Fibroblast of lung (primary cell): ENCODE results near the gene UGT1A10. TPM values are rescaled to one million over a fixed set of nuclear protein-coding genes. Genes with fewer than 3 reads are reported as not detected.

Experiments
- DNase-seq, 2 donors: peaks; one replicate each; pipeline versions ENCODE4 v3.0.0 to v3.0.0-alpha.2; 2010; ENCODE audit warnings: low read depth in 2 of 2
- H2AFZ ChIP-seq: 2 replicates; pipeline ENCODE4 v1.5.1; 2012; ENCODE audit warnings: low read length, control low read depth, inconsistent platforms
- H3K27ac ChIP-seq: 2 replicates; pipeline ENCODE4 v1.5.1; 2011; ENCODE audit warnings: low read length, control low read depth; ENCODE audit not compliant: insufficient read depth
- H3K27me3 ChIP-seq: 2 replicates; pipeline ENCODE4 v1.5.1; 2011; ENCODE audit warnings: mild to moderate bottlenecking, low read length; ENCODE audit not compliant: control insufficient read depth, insufficient read depth
- H3K36me3 ChIP-seq: 2 replicates; pipeline ENCODE4 v1.5.1; 2011; ENCODE audit warnings: low read length; ENCODE audit not compliant: control insufficient read depth, insufficient read depth
- H3K4me1 ChIP-seq: 2 replicates; pipeline ENCODE4 v1.5.1; 2011; ENCODE audit warnings: low read length; ENCODE audit not compliant: control insufficient read depth, insufficient read depth; ENCODE audit errors: extremely low read depth
- H3K4me2 ChIP-seq: 2 replicates; pipeline ENCODE4 v1.5.1; 2011; ENCODE audit warnings: low read length, control low read depth; ENCODE audit not compliant: insufficient read depth; ENCODE audit errors: extremely low read depth
- H3K4me3 ChIP-seq, 4 experiments: fragments of 200-600 bp in 1 of 4; sonication (generic) in 1 of 4; replicated peaks in 1 of 4; 2 replicates each; pipeline ENCODE4 v1.5.1; 2011 to 2016; ENCODE audit warnings: low read length in 4 of 4, low read depth in 3 of 4, mild to moderate bottlenecking in 3 of 4, control low read depth in 2 of 4, inconsistent platforms in 1 of 4, mixed read lengths in 1 of 4; ENCODE audit not compliant: insufficient read depth in 1 of 4; ENCODE audit errors: control extremely low read depth in 1 of 4
- H3K79me2 ChIP-seq: 2 replicates; pipeline ENCODE4 v1.5.1; 2012; ENCODE audit warnings: mild to moderate bottlenecking, low read length, inconsistent platforms; ENCODE audit not compliant: control insufficient read depth, insufficient read depth
- H3K9ac ChIP-seq: 2 replicates; pipeline ENCODE4 v1.5.1; 2011; ENCODE audit warnings: mild to moderate bottlenecking, low read length, control low read depth; ENCODE audit not compliant: insufficient read depth
- H3K9me3 ChIP-seq: 2 replicates; pipeline ENCODE4 v1.5.1; 2012; ENCODE audit warnings: low read depth, low read length; ENCODE audit not compliant: control insufficient read depth, insufficient read depth
- H4K20me1 ChIP-seq: 2 replicates; pipeline ENCODE4 v1.5.1; 2011; ENCODE audit warnings: low read length; ENCODE audit not compliant: control insufficient read depth, insufficient read depth; ENCODE audit errors: extremely low read depth
- EZH2 ChIP-seq: IDR thresholded peaks from 2 replicates; pipeline ENCODE4 v1.5.1; 2012; ENCODE audit warnings: low read length, control low read depth, mild to moderate bottlenecking; ENCODE audit errors: missing control alignments
- polyA plus RNA-seq, 2 donors: library from polyadenylated mRNA; depleted of rRNA in 1 of 2; stranded (reverse) in 1 of 2; unstranded in 1 of 2; fragments of >200 nt; gene quantifications; 2 replicates each; pipeline ENCODE4 v1.2.1, GENCODE V29; 2011 to 2012; ENCODE audit warnings: missing spikeins in 1 of 2
- total RNA-seq: library from RNA; depleted of rRNA; stranded (reverse); fragments of >200 nt; gene quantifications from 2 replicates; pipeline ENCODE4 v1.2.1, GENCODE V29; 2014
- TF ChIP-seq, protein P1 (sequence below), 2 donors: IDR thresholded peaks in 1 of 2; conservative IDR thresholded peaks in 1 of 2; 1 replicate in 1 of 2; 2 replicates in 1 of 2; pipeline ENCODE4 v1.5.1; 2011 to 2012; ENCODE audit warnings: low read length in 2 of 2, control low read depth in 1 of 2, inconsistent platforms in 1 of 2, low read depth in 1 of 2, mild to moderate bottlenecking in 1 of 2

UGT1A10 gene
- total and polyA plus RNA-seq, 2 donors (not counting 1 experiment from before 2014, with no cell fraction given), result not detected

DNA sequence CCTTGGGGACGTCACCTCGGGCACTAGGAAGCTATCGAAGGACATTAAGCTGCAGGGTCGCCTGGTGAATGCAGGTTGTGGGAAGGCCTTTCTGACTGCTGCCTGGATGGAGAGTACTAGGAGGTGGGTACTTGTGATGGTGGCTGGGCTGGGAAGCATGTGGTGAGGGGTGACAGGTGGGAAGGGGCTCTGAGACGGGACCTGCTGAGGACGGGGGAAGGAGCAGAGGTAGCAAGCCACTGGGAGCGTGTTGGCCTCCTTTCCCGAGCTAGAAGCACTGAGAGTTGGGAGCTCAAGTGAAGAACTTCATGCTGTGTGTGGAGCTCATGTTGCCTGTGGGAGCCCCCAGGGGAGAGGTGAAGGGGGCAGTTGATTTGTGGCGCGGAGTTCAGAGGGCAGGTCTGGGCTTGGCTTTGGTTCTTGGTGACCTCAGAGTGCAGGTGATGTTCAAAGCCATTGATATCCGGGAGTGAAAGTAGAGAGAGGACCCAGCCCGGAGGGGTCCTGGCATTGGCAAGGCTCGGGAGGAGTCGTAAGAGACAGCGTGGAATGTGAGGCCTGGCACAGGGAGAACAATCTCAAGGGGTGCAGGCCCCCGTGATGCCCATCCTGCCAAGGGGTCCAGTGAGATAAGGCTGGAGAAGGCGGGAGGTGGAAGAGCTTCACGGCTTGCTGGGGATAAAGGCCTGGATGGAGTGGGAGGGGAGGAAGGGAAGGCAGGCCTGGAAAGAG lies 155.1 kb downstream of the UGT1A10 start:
- no peak for DNase-seq
- H3K36me3 ChIP-seq, result no peaks in the 10 kb centered on the region
- no peaks in the 10 kb centered on the region for H3K4me1 ChIP-seq
- no peak overlapping the region for H2AFZ ChIP-seq
- no peaks in the 10 kb centered on the region for H4K20me1 ChIP-seq
- no peak overlapping the region for H3K9ac ChIP-seq
- H3K27me3 ChIP-seq, result no peaks in the 10 kb centered on the region
- H3K4me2 ChIP-seq, result no peak overlapping the region
- no peak overlapping the region for H3K4me3 ChIP-seq
- no peaks in the 10 kb centered on the region for H3K79me2 ChIP-seq
- H3K9me3 ChIP-seq, result no peaks in the 10 kb centered on the region
- no peak overlapping the region for H3K27ac ChIP-seq
- TF ChIP-seq, protein P1, sequence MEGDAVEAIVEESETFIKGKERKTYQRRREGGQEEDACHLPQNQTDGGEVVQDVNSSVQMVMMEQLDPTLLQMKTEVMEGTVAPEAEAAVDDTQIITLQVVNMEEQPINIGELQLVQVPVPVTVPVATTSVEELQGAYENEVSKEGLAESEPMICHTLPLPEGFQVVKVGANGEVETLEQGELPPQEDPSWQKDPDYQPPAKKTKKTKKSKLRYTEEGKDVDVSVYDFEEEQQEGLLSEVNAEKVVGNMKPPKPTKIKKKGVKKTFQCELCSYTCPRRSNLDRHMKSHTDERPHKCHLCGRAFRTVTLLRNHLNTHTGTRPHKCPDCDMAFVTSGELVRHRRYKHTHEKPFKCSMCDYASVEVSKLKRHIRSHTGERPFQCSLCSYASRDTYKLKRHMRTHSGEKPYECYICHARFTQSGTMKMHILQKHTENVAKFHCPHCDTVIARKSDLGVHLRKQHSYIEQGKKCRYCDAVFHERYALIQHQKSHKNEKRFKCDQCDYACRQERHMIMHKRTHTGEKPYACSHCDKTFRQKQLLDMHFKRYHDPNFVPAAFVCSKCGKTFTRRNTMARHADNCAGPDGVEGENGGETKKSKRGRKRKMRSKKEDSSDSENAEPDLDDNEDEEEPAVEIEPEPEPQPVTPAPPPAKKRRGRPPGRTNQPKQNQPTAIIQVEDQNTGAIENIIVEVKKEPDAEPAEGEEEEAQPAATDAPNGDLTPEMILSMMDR (conservative IDR thresholded peaks at IDR 0.05 in 1 of 2, IDR thresholded peaks at IDR 0.05 in 1 of 2; ENCODE audit: low read depth in 1 of 2, low read length in 2 of 2), result no peak
- no peak for TF ChIP-seq EZH2

DNA sequence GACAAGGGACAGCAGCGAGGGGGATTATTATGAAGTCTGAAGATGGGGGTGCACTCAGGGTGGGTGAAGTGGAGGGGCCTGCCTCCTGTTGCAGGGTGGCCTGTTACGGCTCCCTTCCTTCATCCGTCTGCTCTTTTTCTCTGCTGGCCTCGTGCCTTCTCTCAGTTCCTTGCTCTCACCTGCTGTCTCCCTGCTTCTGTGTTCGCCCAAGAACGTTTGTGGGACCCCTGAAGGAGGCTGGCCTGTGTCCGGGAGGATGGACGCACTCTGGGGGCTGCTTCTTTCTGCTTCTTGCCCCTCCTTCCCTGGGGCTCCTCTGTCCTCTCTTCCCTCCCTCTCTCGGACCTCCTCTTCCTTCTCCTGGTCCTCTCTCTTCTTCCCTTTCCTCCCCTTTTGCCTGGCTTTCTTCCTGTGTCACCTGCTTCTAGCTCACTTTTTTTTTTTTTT lies 155.7 kb downstream of the UGT1A10 start:
- H4K20me1 ChIP-seq, result no peaks in the 10 kb centered on the region
- no peaks in the 10 kb centered on the region for H3K27me3 ChIP-seq
- no peak for TF ChIP-seq EZH2
- TF ChIP-seq, protein P1 (conservative IDR thresholded peaks at IDR 0.05 in 1 of 2, IDR thresholded peaks at IDR 0.05 in 1 of 2; ENCODE audit: low read depth in 1 of 2, low read length in 2 of 2), result no peak
- H3K4me2 ChIP-seq, result no peak overlapping the region
- H2AFZ ChIP-seq, result no peak overlapping the region
- no peak overlapping the region for H3K9ac ChIP-seq
- H3K4me3 ChIP-seq, result no peak overlapping the region
- no peaks in the 10 kb centered on the region for H3K79me2 ChIP-seq
- H3K9me3 ChIP-seq, result no peaks in the 10 kb centered on the region
- no peaks in the 10 kb centered on the region for H3K36me3 ChIP-seq
- H3K4me1 ChIP-seq, result no peaks in the 10 kb centered on the region
- no peak overlapping the region for H3K27ac ChIP-seq
- no peak for DNase-seq

DNA sequence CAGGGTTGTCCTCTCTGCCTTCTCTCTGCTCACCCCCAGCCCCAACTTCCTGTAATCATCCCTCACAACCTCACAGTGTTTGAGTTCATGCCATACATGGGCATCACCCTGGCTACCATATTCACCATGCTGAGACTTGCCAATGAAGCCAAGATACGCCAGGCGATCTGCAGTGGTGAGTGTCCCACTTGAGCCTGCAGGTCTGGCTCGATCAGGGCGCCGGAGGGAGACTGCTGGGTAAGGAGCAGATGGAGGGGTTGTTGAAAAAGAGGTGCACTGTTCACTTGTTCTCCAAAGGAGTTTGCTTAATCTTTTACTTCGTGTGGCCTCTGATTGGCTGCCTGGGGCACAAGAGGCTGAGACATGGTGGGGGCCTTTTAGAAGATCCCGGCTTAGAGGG lies 156.5 kb downstream of the UGT1A10 start:
- Histone ChIP-seq H3K36me3 (no peaks in the 10 kb centered on the region), H3K4me2 (no peak overlapping the region), H3K27me3 (no peaks in the 10 kb centered on the region), H3K9me3 (no peaks in the 10 kb centered on the region), H4K20me1 (no peaks in the 10 kb centered on the region), H3K4me3 (no peak overlapping the region), H2AFZ (no peak overlapping the region), H3K79me2 (no peaks in the 10 kb centered on the region), H3K27ac (no peak overlapping the region), H3K4me1 (no peaks in the 10 kb centered on the region), H3K9ac (no peak overlapping the region)
- TF ChIP-seq, protein P1 (conservative IDR thresholded peaks at IDR 0.05 in 1 of 2, IDR thresholded peaks at IDR 0.05 in 1 of 2; ENCODE audit: low read depth in 1 of 2, low read length in 2 of 2), result no peak
- TF ChIP-seq EZH2, result no peak
- DNase-seq, result no peak
